Cardiac fibroblast (primary cell): ENCODE measurements around the gene AAGAB.
A peak's percentile ranks its signal among the peaks of the same experiment; 100 is the strongest.
"Not testable (repeated sequence)": the region's sequence is repeated elsewhere in the genome, so short reads cannot be mapped to it uniquely, and the experiment has no call there.

Source experiments
- DNase-seq, 2 donors: peaks; one replicate each; pipeline versions ENCODE4 v3.0.0 to v3.0.0-alpha.2; 2010; ENCODE audit warnings: low read depth in 2 of 2
- H3K4me3 ChIP-seq, 2 donors: replicated peaks in 1 of 2; 1 replicate in 1 of 2; 2 replicates in 1 of 2; pipeline ENCODE4 v1.5.1; 2011; ENCODE audit warnings: low read depth in 2 of 2, low read length in 2 of 2, mild to moderate bottlenecking in 2 of 2, moderate library complexity in 1 of 2
- CTCF ChIP-seq: IDR thresholded peaks from one replicate; pipeline ENCODE4 v1.5.1; 2011; ENCODE audit warnings: low read depth, mild to moderate bottlenecking, low read length, inconsistent platforms

The AAGAB gene

GRCh38 chr15:67253549-67254237, 768 bp downstream of the AAGAB start:
- peak; percentile 28 to 42 for DNase-seq
- no peak for TF ChIP-seq CTCF

GRCh38 chr15:67253101-67253500, 1.4 kb downstream of the AAGAB start:
- DNase-seq = no peak
- H3K4me3 ChIP-seq = peak overlapping the region in 1 of 2 donors; percentile 97
- no peak for TF ChIP-seq CTCF

More at GRCh38 chr15:67253549-67254237, 768 bp downstream of the AAGAB start:
- peak overlapping the region; percentile 97 to 98 for H3K4me3 ChIP-seq

GRCh38 chr15:67251318-67251717, 3.1 kb downstream of the AAGAB start:
- no peak for DNase-seq
- H3K4me3 ChIP-seq = no peak overlapping the region
- TF ChIP-seq CTCF = no peak

GRCh38 chr15:67249830-67250229, 4.6 kb downstream of the AAGAB start:
- DNase-seq = no peak
- H3K4me3 ChIP-seq = no peak overlapping the region
- no peak for TF ChIP-seq CTCF

- peak in 1 of 2 donors; percentile 53 for DNase-seq
- no peak overlapping the region for H3K4me3 ChIP-seq
- no peak for TF ChIP-seq CTCF
Measured at GRCh38 chr15:67248011-67248505, 6.4 kb downstream of the AAGAB start.

- H3K4me3 ChIP-seq, DNase-seq: not testable (repeated sequence)
Measured at GRCh38 chr15:67246606-67247005, 7.9 kb downstream of the AAGAB start.

- peak; percentile 53 to 86 for DNase-seq
- TF ChIP-seq CTCF = no peak
- H3K4me3 ChIP-seq = no peak overlapping the region
Measured at GRCh38 chr15:67244971-67245478, 9.4 kb downstream of the AAGAB start.
